ENCODE results near the gene MEP1B. TPM values are rescaled to one million over a fixed set of nuclear protein-coding genes. Genes with fewer than 3 reads are reported as not detected.

MEP1B gene
- total RNA-seq, 1 donor from 2014 or later = not detected

DNA sequence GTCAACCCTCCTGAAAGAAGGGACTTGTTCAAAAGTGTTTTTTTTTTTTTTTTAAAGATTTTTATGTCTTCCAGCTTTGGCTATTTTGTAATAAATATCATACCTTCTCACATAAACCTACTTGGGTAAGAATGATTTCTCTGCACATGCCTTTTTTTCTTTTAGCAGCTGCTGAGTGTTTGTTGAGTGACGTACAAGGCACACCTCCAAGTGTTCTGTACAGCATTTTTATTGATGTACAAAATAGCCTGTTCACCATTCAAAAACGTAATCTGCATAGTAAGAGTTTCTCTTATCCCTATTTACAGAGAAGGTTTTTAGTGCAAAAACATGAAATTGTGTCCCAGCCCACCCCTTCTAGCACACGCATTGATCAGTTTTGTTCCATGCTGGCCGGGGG lies 77.6 kb downstream of the MEP1B start:
- no peak for DNase-seq (ENCODE audit: low spot score)

Other genes starting within 250 kb of the MEP1B start
- gene TRAPPC8, start 246.9 kb upstream of the MEP1B start, total RNA-seq = 75.5 TPM
- gene RNF125, start 171.2 kb upstream of the MEP1B start, total RNA-seq = 9.2 TPM
- gene RNF138, start 98.2 kb upstream of the MEP1B start, total RNA-seq = 19.3 TPM